ENCODE data around the gene DCST1.

The DCST1 gene

GRCh38 chr1:155006601-155007101 lies 27.0 kb upstream of the DCST1 start:
- no peak for ATAC-seq

DNA sequence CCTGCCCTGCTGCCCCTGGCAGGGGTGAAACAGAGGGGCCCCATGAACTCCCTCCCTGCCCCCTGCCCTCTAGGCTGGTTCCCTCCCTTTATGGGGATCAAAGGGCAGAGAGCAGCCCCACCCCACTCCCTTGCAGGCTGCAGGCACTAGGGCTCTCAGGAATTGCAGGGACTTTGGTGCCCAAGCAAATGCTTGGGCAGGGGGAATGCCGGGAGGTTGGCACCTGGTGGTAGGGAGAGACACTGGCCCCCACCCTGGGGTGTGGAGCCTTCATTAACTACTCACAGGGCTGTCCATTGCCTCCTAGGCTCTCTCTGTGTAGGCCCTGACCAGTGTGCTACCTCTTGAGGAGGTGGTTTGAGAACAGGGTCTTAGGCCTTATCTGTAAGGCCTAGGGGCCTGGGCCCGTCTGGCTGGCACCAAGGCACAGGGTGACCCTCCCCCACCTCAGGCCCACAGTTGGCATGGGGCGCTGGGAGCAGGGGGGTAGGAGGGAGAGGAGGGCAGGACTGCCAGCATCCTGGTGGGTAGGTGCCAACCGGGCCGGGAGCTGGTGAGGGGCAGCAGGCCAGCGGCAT lies 26.3 kb upstream of the DCST1 start:
- ATAC-seq: no peak
- TF ChIP-seq RARB (CRISPR knock-in tag; IDR thresholded peaks at IDR 0.05) (no peak), GLIS3 (CRISPR knock-in tag; IDR thresholded peaks at IDR 0.05) (no peak), ARNTL (CRISPR knock-in tag; IDR thresholded peaks at IDR 0.05; ENCODE audit: borderline replicate concordance, low read depth) (no peak), ESRRG (CRISPR knock-in tag; IDR thresholded peaks at IDR 0.05) (no peak), ZNF8 (CRISPR knock-in tag; IDR thresholded peaks at IDR 0.05) (no peak), ZNF565 (CRISPR knock-in tag; conservative IDR thresholded peaks at IDR 0.05; ENCODE audit: low read depth) (no peak), ZC3H10 (CRISPR knock-in tag; IDR thresholded peaks at IDR 0.05) (no peak), CSDC2 (CRISPR knock-in tag; IDR thresholded peaks at IDR 0.05) (no peak), CREB5 (CRISPR knock-in tag; IDR thresholded peaks at IDR 0.05; ENCODE audit: low read depth) (no peak), BACH2 (CRISPR knock-in tag; IDR thresholded peaks at IDR 0.05; ENCODE audit: borderline replicate concordance) (no peak), POU6F1 (CRISPR knock-in tag; IDR thresholded peaks at IDR 0.05; ENCODE audit: borderline replicate concordance, low read depth) (no peak), PATZ1 (CRISPR knock-in tag; IDR thresholded peaks at IDR 0.05; ENCODE audit: borderline replicate concordance) (no peak), SNAI2 (CRISPR knock-in tag; IDR thresholded peaks at IDR 0.05) (no peak), TCF4 (CRISPR knock-in tag; IDR thresholded peaks at IDR 0.05; ENCODE audit: borderline replicate concordance) (no peak), ISL1 (CRISPR knock-in tag; IDR thresholded peaks at IDR 0.05) (no peak), OSR1 (CRISPR knock-in tag; IDR thresholded peaks at IDR 0.05) (no peak)

More at GRCh38 chr1:155006601-155007101, 27.0 kb upstream of the DCST1 start:
- TF ChIP-seq CSDC2 (CRISPR knock-in tag; IDR thresholded peaks at IDR 0.05): no peak
- TF ChIP-seq ESRRG (CRISPR knock-in tag; IDR thresholded peaks at IDR 0.05): no peak
- TF ChIP-seq CSRNP3 (CRISPR knock-in tag; IDR thresholded peaks at IDR 0.05): no peak
- no peak for TF ChIP-seq ZFP3 (CRISPR knock-in tag; IDR thresholded peaks at IDR 0.05)
- TF ChIP-seq ZNF565 (CRISPR knock-in tag; conservative IDR thresholded peaks at IDR 0.05; ENCODE audit: low read depth): no peak
- TF ChIP-seq ARNTL (CRISPR knock-in tag; IDR thresholded peaks at IDR 0.05; ENCODE audit: borderline replicate concordance, low read depth): no peak
- TF ChIP-seq ZNF8 (CRISPR knock-in tag; IDR thresholded peaks at IDR 0.05): no peak
- no peak for TF ChIP-seq ZC3H10 (CRISPR knock-in tag; IDR thresholded peaks at IDR 0.05)

DNA sequence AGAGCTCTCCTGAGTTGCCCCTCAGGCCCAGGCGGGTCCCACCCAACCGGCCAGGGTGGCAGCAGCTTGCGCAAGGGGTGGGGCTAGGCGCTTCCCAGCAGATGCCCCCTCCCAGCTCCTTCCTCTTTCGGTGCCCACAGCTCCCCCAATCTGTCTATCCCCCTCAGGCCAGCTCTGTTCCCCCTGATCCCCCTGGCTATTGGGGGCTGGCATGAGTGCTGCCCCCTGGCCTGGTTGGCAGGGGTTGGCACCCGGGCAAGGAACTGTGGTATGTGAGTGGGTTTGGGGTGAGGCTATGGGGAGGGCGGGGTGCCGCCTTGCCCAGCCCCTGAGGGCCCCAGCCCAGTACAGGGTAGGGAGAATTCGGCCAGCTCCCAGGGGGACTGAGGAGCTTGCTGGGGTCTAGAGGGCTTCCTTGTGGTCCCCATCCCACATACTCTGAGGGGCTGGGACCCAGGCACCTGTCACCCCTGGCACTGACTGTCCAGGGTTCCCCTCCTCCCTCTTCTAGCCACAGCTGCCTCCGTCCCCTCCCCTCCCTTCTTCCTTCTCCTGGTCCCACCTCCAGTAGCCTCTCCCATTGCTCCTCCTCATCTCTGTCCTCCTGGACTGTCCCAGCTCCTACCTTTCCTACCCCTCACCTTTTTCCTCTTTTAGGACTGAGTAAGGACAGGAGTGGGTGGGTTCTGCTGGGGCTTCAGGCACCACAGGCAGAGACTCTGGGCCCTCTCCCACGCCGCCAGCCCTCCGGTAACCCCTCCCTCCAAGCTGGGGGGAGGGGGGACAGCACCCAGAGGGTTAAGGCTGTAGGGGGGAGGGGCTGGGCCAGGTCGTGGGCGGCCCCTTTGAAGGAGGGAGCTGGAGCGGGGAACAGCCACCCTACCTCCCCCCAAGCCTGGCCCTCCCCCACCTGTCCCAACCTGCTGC lies 25.3 kb upstream of the DCST1 start:
- no peak for ATAC-seq
- TF ChIP-seq ESRRG (CRISPR knock-in tag; IDR thresholded peaks at IDR 0.05) (no peak), ZNF70 (CRISPR knock-in tag; IDR thresholded peaks at IDR 0.05) (no peak), GLIS3 (CRISPR knock-in tag; IDR thresholded peaks at IDR 0.05) (no peak), ZC3H10 (CRISPR knock-in tag; IDR thresholded peaks at IDR 0.05) (no peak), ARNTL (CRISPR knock-in tag; IDR thresholded peaks at IDR 0.05; ENCODE audit: borderline replicate concordance, low read depth) (no peak), RARB (CRISPR knock-in tag; IDR thresholded peaks at IDR 0.05) (no peak), TSHZ2 (CRISPR knock-in tag; IDR thresholded peaks at IDR 0.05) (no peak), ZFP30 (CRISPR knock-in tag; IDR thresholded peaks at IDR 0.05) (no peak), SNAI2 (CRISPR knock-in tag; IDR thresholded peaks at IDR 0.05) (no peak), CREB5 (CRISPR knock-in tag; IDR thresholded peaks at IDR 0.05; ENCODE audit: low read depth) (no peak), TOX (CRISPR knock-in tag; IDR thresholded peaks at IDR 0.05; ENCODE audit: borderline replicate concordance) (no peak)

Data from SK-N-SH treated with all-trans-retinoic acid at 6 μM for 48 hours (cell line).